GM23338 (cell line): ENCODE data around the gene INPP5A. TPM values are rescaled to one million over a fixed set of nuclear protein-coding genes. Genes with fewer than 3 reads are reported as not detected.
A peak's percentile ranks its signal among the peaks of the same experiment; 100 is the strongest.

Experiments used
- ATAC-seq: fragments of 200-7000 bp; cut with Tn5 transposase; 3 replicates; pipeline ENCODE4 v1.9.1; 2020
- DNase-seq: peaks from one replicate; pipeline ENCODE4 v3.0.0-alpha.2; 2015; ENCODE audit warnings: low spot score
- H2AFZ ChIP-seq: fragments of 200-600 bp; sonication (generic); 2 replicates; pipeline ENCODE4 v1.8.0; 2016; ENCODE audit warnings: antibody characterized with exemption, mild to moderate bottlenecking, moderate library complexity
- H3F3A ChIP-seq: fragments of 200-600 bp; sonication (generic); replicated peaks from 2 replicates; pipeline ENCODE4 v1.8.0; 2017; ENCODE audit warnings: antibody characterized with exemption, mixed run types, low read depth
- H3K27ac ChIP-seq: fragments of 200-600 bp; sonication (generic); 2 replicates; pipeline ENCODE4 v1.6.1; 2016; ENCODE audit warnings: low read depth
- H3K27me3 ChIP-seq: fragments of 200-600 bp; sonication (generic); 2 replicates; pipeline ENCODE4 v1.8.0; 2016; ENCODE audit warnings: mild to moderate bottlenecking, mixed run types, moderate library complexity; ENCODE audit not compliant: insufficient read depth
- H3K36me3 ChIP-seq: fragments of 200-600 bp; sonication (generic); 2 replicates; pipeline ENCODE4 v1.8.0; 2016; ENCODE audit warnings: mild to moderate bottlenecking; ENCODE audit not compliant: insufficient read depth
- H3K4me1 ChIP-seq: fragments of 200-600 bp; sonication (generic); 2 replicates; pipeline ENCODE4 v1.8.0; 2016; ENCODE audit warnings: mild to moderate bottlenecking, moderate library complexity; ENCODE audit not compliant: insufficient read depth
- H3K4me2 ChIP-seq: fragments of 200-600 bp; sonication (generic); 2 replicates; pipeline ENCODE4 v1.7.1; 2017; ENCODE audit warnings: mixed run types
- H3K4me3 ChIP-seq: fragments of 200-600 bp; sonication (generic); 2 replicates; pipeline ENCODE4 v1.6.1; 2016; ENCODE audit warnings: mixed run types
- H3K79me2 ChIP-seq: fragments of 200-600 bp; sonication (generic); replicated peaks from 2 replicates; pipeline ENCODE4 v1.8.0; 2017; ENCODE audit warnings: mild to moderate bottlenecking; ENCODE audit not compliant: insufficient read depth
- H3K9me2 ChIP-seq: fragments of 200-600 bp; sonication (generic); 2 replicates; pipeline ENCODE4 v1.8.0; 2017; ENCODE audit not compliant: insufficient read depth
- H4K20me1 ChIP-seq: fragments of 200-600 bp; sonication (generic); replicated peaks from 2 replicates; pipeline ENCODE4 v1.8.0; 2017; ENCODE audit warnings: mild to moderate bottlenecking; ENCODE audit not compliant: insufficient read depth
- H3K27ac Mint-ChIP-seq: 2 replicates; pipeline ENCODE4 v1.8.0; 2020; ENCODE audit warnings: inconsistent platforms, mild to moderate bottlenecking, moderate library complexity, mixed read lengths
- H3K27me3 Mint-ChIP-seq: 3 replicates; pipeline ENCODE4 v1.8.0; 2022; ENCODE audit warnings: low read depth, mild to moderate bottlenecking, moderate library complexity, mixed read lengths, inconsistent platforms; ENCODE audit not compliant: insufficient read depth, poor library complexity
- H3K36me3 Mint-ChIP-seq: 3 replicates; pipeline ENCODE4 v1.8.0; 2021; ENCODE audit warnings: low read depth, mild to moderate bottlenecking, inconsistent platforms, moderate library complexity, mixed read lengths
- H3K4me1 Mint-ChIP-seq: 3 replicates; pipeline ENCODE4 v1.8.0; 2020; ENCODE audit warnings: mild to moderate bottlenecking, inconsistent platforms, mixed read lengths
- H3K4me3 Mint-ChIP-seq: 3 replicates; pipeline ENCODE4 v1.8.0; 2021; ENCODE audit warnings: moderate library complexity, mild to moderate bottlenecking, inconsistent platforms, mixed read lengths
- H3K9me3 Mint-ChIP-seq: 3 replicates; pipeline ENCODE4 v1.8.0; 2020; ENCODE audit warnings: moderate library complexity, mild to moderate bottlenecking, inconsistent platforms, mixed read lengths
- CTCF ChIP-seq, 2 experiments: fragments of 200-600 bp in 1 of 2; sonication (generic) in 1 of 2; conservative IDR thresholded peaks; 2 replicates each; pipeline versions ENCODE4 v1.5.1 to v1.6.1; 2016 to 2017; ENCODE audit warnings: antibody characterized with exemption in 2 of 2, low read depth in 2 of 2, mild to moderate bottlenecking in 2 of 2, moderate library complexity in 1 of 2
- ETS1 ChIP-seq: IDR thresholded peaks from 2 replicates; pipeline ENCODE4 v1.6.1; 2016; ENCODE audit warnings: antibody characterized with exemption
- EZH2 ChIP-seq: fragments of 200-600 bp; sonication (generic); IDR thresholded peaks from one replicate; pipeline ENCODE4 v1.8.0; 2017; ENCODE audit warnings: antibody characterized with exemption, mild to moderate bottlenecking, low read depth; ENCODE audit not compliant: unreplicated experiment
- JUNB ChIP-seq: IDR thresholded peaks from one replicate; pipeline ENCODE4 v1.6.1; 2016; ENCODE audit warnings: antibody characterized with exemption; ENCODE audit not compliant: unreplicated experiment
- NANOG ChIP-seq: IDR thresholded peaks from 2 replicates; pipeline ENCODE4 v1.6.1; 2016; ENCODE audit warnings: antibody characterized with exemption, borderline replicate concordance
- ZNF331 ChIP-seq: fragments of 250-450 bp; sonication (Bioruptor Pico); IDR thresholded peaks from 2 replicates; pipeline ENCODE4 v1.5.0; 2020; ENCODE audit warnings: low read depth, mild to moderate bottlenecking, moderate library complexity
- ZNF462 ChIP-seq: fragments of 250-450 bp; sonication (Bioruptor Pico); IDR thresholded peaks from 2 replicates; pipeline ENCODE4 v1.5.0; 2020; ENCODE audit warnings: mild to moderate bottlenecking, moderate library complexity
- polyA plus RNA-seq: library from polyadenylated mRNA; unstranded; fragments of >200 nt; fragmentation: Nextera tagmentation; extraction: Ambion mirVana; gene quantifications from 2 replicates; pipeline ENCODE4 v1.2.1, GENCODE V29; 2016
- total RNA-seq: library from RNA; depleted of rRNA; stranded (reverse); fragments of >200 nt; shearing (Covaris generic); gene quantifications from 2 replicates; pipeline ENCODE4 v1.2.3, GENCODE V29; 2014

INPP5A gene
- total and polyA plus RNA-seq, 2 experiments from 2014 or later = 5.9 to 40.6 TPM

GRCh38 chr10:132507956-132508490 lies 29.6 kb upstream of the INPP5A start (continued):
- TF ChIP-seq ZNF462 (no peak), ZNF331 (CRISPR knock-in tag) (no peak), JUNB (no peak), ETS1 (no peak)

GRCh38 chr10:132508581-132509443 lies 28.8 kb upstream of the INPP5A start:
- Histone ChIP-seq H4K20me1 (no peaks in the 10 kb centered on the region), H3F3A (no peaks in the 10 kb centered on the region), H3K36me3 (no peaks in the 10 kb centered on the region), H3K4me2 (no peak overlapping the region), H3K4me1 (no peaks in the 10 kb centered on the region), H2AFZ (no peak overlapping the region), H3K27me3 (no peaks in the 10 kb centered on the region), H3K4me3 (no peak overlapping the region), H3K79me2 (no peaks in the 10 kb centered on the region), H3K9me2 (no peaks in the 10 kb centered on the region), H3K27ac (no peak overlapping the region)
- no peak overlapping the region for H3K27ac Mint-ChIP-seq
- no peaks in the 10 kb centered on the region for H3K36me3 Mint-ChIP-seq
- no peaks in the 10 kb centered on the region for H3K9me3 Mint-ChIP-seq
- DNase-seq = no peak
- ATAC-seq = no peak
- peaks cover 6% of the 10 kb centered on the region for H3K27me3 Mint-ChIP-seq
- no peak overlapping the region for H3K4me3 Mint-ChIP-seq
- no peak for TF ChIP-seq NANOG
- peak in 1 of 2 experiments; percentile 24; a peak in 1 of 4 replicates for TF ChIP-seq CTCF (conservative IDR thresholded peaks at IDR 0.05; ENCODE audit: low read depth in 2 of 2)
- TF ChIP-seq EZH2 = no peak
- no peaks in the 10 kb centered on the region for H3K4me1 Mint-ChIP-seq
